ENCODE data around the gene NDUFB4.

The NDUFB4 gene

GRCh38 chr3:120645083-120645845 lies 49.1 kb downstream of the NDUFB4 start:
- no peaks in the 10 kb centered on the region for H3K36me3 ChIP-seq (replicated peaks; ENCODE audit: insufficient read depth, low read length)
- H4K20me1 ChIP-seq (ENCODE audit: insufficient read depth, low read length) = no peaks in the 10 kb centered on the region
- no peaks in the 10 kb centered on the region for H3K27me3 ChIP-seq (replicated peaks; ENCODE audit: insufficient read depth, low read length)
- no peaks in the 10 kb centered on the region for H3K9me3 ChIP-seq (replicated peaks; ENCODE audit: insufficient read depth, low read length)
- TF ChIP-seq CTCF (IDR thresholded peaks at IDR 0.05; ENCODE audit: low read length) (no peak), EZH2phosphoT487 (IDR thresholded peaks at IDR 0.05; ENCODE audit: low read length) (no peak), EZH2 (optimal IDR thresholded peaks at IDR 0.05; ENCODE audit: low read depth, low read length) (no peak)
- H3K4me2 ChIP-seq (ENCODE audit: low read depth, low read length) = no peak overlapping the region
- H3K27ac ChIP-seq (ENCODE audit: low read length) = no peak overlapping the region
- H2AFZ ChIP-seq (ENCODE audit: low read length) = no peak overlapping the region
- no peaks in the 10 kb centered on the region for H3K4me1 ChIP-seq (ENCODE audit: low read length)
- no peak overlapping the region for H3K4me3 ChIP-seq (ENCODE audit: low read length)
- H3F3A ChIP-seq (ENCODE audit: insufficient read depth, low read length) = no peaks in the 10 kb centered on the region
- no peaks in the 10 kb centered on the region for H3K79me2 ChIP-seq (ENCODE audit: low read length)
- H3K9me2 ChIP-seq (replicated peaks; ENCODE audit: insufficient read depth, low read length) = no peaks in the 10 kb centered on the region
- no peak overlapping the region for H3K9ac ChIP-seq (ENCODE audit: low read length)
- no peak for DNase-seq

GRCh38 chr3:120646771-120647432 lies 50.8 kb downstream of the NDUFB4 start:
- H4K20me1 ChIP-seq (ENCODE audit: insufficient read depth, low read length) = no peaks in the 10 kb centered on the region
- no peaks in the 10 kb centered on the region for H3K36me3 ChIP-seq (replicated peaks; ENCODE audit: insufficient read depth, low read length)
- H3K4me2 ChIP-seq (ENCODE audit: low read depth, low read length) = no peak overlapping the region
- no peak overlapping the region for H3K27ac ChIP-seq (ENCODE audit: low read length)
- no peak for TF ChIP-seq EZH2phosphoT487 (IDR thresholded peaks at IDR 0.05; ENCODE audit: low read length)
- no peak for TF ChIP-seq EZH2 (optimal IDR thresholded peaks at IDR 0.05; ENCODE audit: low read depth, low read length)
- TF ChIP-seq CTCF (IDR thresholded peaks at IDR 0.05; ENCODE audit: low read length) = no peak
- H2AFZ ChIP-seq (ENCODE audit: low read length) = no peak overlapping the region
- no peak overlapping the region for H3K9ac ChIP-seq (ENCODE audit: low read length)
- H3K9me3 ChIP-seq (replicated peaks; ENCODE audit: insufficient read depth, low read length) = no peaks in the 10 kb centered on the region
- H3K9me2 ChIP-seq (replicated peaks; ENCODE audit: insufficient read depth, low read length) = no peaks in the 10 kb centered on the region
- no peaks in the 10 kb centered on the region for H3K4me1 ChIP-seq (ENCODE audit: low read length)
- no peak for DNase-seq
- no peak overlapping the region for H3K4me3 ChIP-seq (ENCODE audit: low read length)
- H3K79me2 ChIP-seq (ENCODE audit: low read length) = no peaks in the 10 kb centered on the region
- H3K27me3 ChIP-seq (replicated peaks; ENCODE audit: insufficient read depth, low read length) = no peaks in the 10 kb centered on the region
- no peaks in the 10 kb centered on the region for H3F3A ChIP-seq (ENCODE audit: insufficient read depth, low read length)

GRCh38 chr3:120648290-120648689 lies 52.2 kb downstream of the NDUFB4 start:
- no peaks in the 10 kb centered on the region for H3K9me3 ChIP-seq (replicated peaks; ENCODE audit: insufficient read depth, low read length)
- no peaks in the 10 kb centered on the region for H3F3A ChIP-seq (ENCODE audit: insufficient read depth, low read length)
- no peak overlapping the region for H3K4me2 ChIP-seq (ENCODE audit: low read depth, low read length)
- no peaks in the 10 kb centered on the region for H4K20me1 ChIP-seq (ENCODE audit: insufficient read depth, low read length)
- H3K9ac ChIP-seq (ENCODE audit: low read length) = no peak overlapping the region
- H3K36me3 ChIP-seq (replicated peaks; ENCODE audit: insufficient read depth, low read length) = no peaks in the 10 kb centered on the region
- H3K79me2 ChIP-seq (ENCODE audit: low read length) = no peaks in the 10 kb centered on the region
- no peaks in the 10 kb centered on the region for H3K27me3 ChIP-seq (replicated peaks; ENCODE audit: insufficient read depth, low read length)
- TF ChIP-seq EZH2 (optimal IDR thresholded peaks at IDR 0.05; ENCODE audit: low read depth, low read length) = no peak
- TF ChIP-seq CTCF (IDR thresholded peaks at IDR 0.05; ENCODE audit: low read length) = no peak
- no peak for TF ChIP-seq EZH2phosphoT487 (IDR thresholded peaks at IDR 0.05; ENCODE audit: low read length)
- H3K27ac ChIP-seq (ENCODE audit: low read length) = no peak overlapping the region
- H2AFZ ChIP-seq (ENCODE audit: low read length) = no peak overlapping the region
- H3K9me2 ChIP-seq (replicated peaks; ENCODE audit: insufficient read depth, low read length) = no peaks in the 10 kb centered on the region
- no peaks in the 10 kb centered on the region for H3K4me1 ChIP-seq (ENCODE audit: low read length)
- no peak for DNase-seq
- no peak overlapping the region for H3K4me3 ChIP-seq (ENCODE audit: low read length)
